Testis (tissue), 3 donors: ENCODE data around the gene SRXN1. TPM values are rescaled to one million over a fixed set of nuclear protein-coding genes. Genes with fewer than 3 reads are reported as not detected.

Experiments
- DNase-seq: peaks from one replicate; pipeline ENCODE4 v3.0.0-alpha.2; 2019
- H3K27ac ChIP-seq, 2 donors: fragments of 200-600 bp; sonication (generic); one replicate each; pipeline ENCODE4 v1.5.1; 2019
- H3K27me3 ChIP-seq: fragments of 200-600 bp; sonication (generic); one replicate; pipeline ENCODE4 v1.5.1; 2019
- H3K36me3 ChIP-seq: fragments of 200-600 bp; sonication (generic); one replicate; pipeline ENCODE4 v1.5.1; 2017; ENCODE audit warnings: low read depth; ENCODE audit errors: missing control alignments
- H3K4me1 ChIP-seq: fragments of 200-600 bp; sonication (generic); one replicate; pipeline ENCODE4 v1.5.1; 2019
- H3K4me3 ChIP-seq, 2 donors: fragments of 200-600 bp; sonication (generic); one replicate each; pipeline ENCODE4 v1.5.1; 2017 to 2019
- H3K9me3 ChIP-seq: fragments of 200-600 bp; sonication (generic); one replicate; pipeline ENCODE4 v1.5.1; 2017
- POLR2A ChIP-seq: fragments of 450-650 bp; IDR thresholded peaks from one replicate; pipeline ENCODE4 v1.6.1; 2017; ENCODE audit warnings: antibody characterized with exemption, mild to moderate bottlenecking, moderate library complexity
- WGBS, 2 donors: methylation state at CpG; one replicate each; pipeline ENCODE4 v1.1.5; 2018; 5-methylcytosine and 5-hydroxymethylcytosine counted together
- intact Hi-C: fragments of 100-400 bp; cut with DNase I; formaldehyde crosslinking; loops from one replicate; pipeline ENCODE4 v1.15.1; 2023; ENCODE audit warnings: low total_unique reads
- polyA plus RNA-seq: library from polyadenylated mRNA; stranded (reverse); fragments of 350-450 nt; fragmentation: Illumina TruSeq; extraction: RNeasy Lipid Tissue Mini Kit (QIAGEN cat#74804); gene quantifications from one replicate; pipeline ENCODE4 v1.2.3, GENCODE V29; 2014; ENCODE audit warnings: low read depth, low replicate concordance; ENCODE audit not compliant: insufficient read depth
- total RNA-seq, 2 donors: library from RNA; depleted of rRNA; stranded (reverse); fragments of >200 nt; gene quantifications; one replicate each; pipeline ENCODE4 v1.2.3, GENCODE V29; 2016
- TF ChIP-seq, protein P1 (sequence below), 3 experiments: fragments of 450-650 bp in 2 of 3; fragments of 200-600 bp in 1 of 3; sonication (generic) in 1 of 3; IDR thresholded peaks; one replicate each; pipeline ENCODE4 v1.5.1; 2016 to 2019; ENCODE audit warnings: antibody characterized with exemption in 3 of 3, mild to moderate bottlenecking in 2 of 3, moderate library complexity in 1 of 3

Gene SRXN1
- total and polyA plus RNA-seq, 3 donors from 2014 or later: 20.6 to 29.8 (median 26.9) TPM

DNA sequence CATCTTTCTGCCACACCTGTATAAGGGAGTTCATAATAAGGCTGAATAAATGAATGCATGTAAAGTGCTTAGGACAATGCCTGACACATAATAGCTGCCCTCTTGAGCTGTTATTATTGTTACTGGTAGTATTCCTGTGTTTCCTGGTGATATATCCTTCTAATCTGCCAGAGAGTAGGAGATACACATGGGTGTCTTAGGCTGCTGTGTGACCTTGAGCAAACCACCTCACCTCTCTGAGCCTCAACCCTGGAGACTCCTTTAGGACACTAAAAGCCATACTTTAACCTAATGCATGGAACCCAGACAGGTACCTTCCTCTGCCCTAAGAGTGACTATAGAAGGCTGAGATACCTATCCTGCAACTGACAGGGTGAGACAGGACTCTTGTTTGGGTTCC lies 15.1 kb upstream of the SRXN1 start:
- H3K27me3 ChIP-seq: no peaks in the 10 kb centered on the region
- intact Hi-C loops: no loop called here
- H3K36me3 ChIP-seq: no peaks in the 10 kb centered on the region
- H3K9me3 ChIP-seq: no peaks in the 10 kb centered on the region
- DNase-seq: no peak
- no peaks in the 10 kb centered on the region for H3K4me1 ChIP-seq
- no peak overlapping the region for H3K27ac ChIP-seq
- no peak overlapping the region for H3K4me3 ChIP-seq
- TF ChIP-seq POLR2A: no peak
- TF ChIP-seq, protein P1, sequence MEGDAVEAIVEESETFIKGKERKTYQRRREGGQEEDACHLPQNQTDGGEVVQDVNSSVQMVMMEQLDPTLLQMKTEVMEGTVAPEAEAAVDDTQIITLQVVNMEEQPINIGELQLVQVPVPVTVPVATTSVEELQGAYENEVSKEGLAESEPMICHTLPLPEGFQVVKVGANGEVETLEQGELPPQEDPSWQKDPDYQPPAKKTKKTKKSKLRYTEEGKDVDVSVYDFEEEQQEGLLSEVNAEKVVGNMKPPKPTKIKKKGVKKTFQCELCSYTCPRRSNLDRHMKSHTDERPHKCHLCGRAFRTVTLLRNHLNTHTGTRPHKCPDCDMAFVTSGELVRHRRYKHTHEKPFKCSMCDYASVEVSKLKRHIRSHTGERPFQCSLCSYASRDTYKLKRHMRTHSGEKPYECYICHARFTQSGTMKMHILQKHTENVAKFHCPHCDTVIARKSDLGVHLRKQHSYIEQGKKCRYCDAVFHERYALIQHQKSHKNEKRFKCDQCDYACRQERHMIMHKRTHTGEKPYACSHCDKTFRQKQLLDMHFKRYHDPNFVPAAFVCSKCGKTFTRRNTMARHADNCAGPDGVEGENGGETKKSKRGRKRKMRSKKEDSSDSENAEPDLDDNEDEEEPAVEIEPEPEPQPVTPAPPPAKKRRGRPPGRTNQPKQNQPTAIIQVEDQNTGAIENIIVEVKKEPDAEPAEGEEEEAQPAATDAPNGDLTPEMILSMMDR (IDR thresholded peaks at IDR 0.05): no peak

DNA sequence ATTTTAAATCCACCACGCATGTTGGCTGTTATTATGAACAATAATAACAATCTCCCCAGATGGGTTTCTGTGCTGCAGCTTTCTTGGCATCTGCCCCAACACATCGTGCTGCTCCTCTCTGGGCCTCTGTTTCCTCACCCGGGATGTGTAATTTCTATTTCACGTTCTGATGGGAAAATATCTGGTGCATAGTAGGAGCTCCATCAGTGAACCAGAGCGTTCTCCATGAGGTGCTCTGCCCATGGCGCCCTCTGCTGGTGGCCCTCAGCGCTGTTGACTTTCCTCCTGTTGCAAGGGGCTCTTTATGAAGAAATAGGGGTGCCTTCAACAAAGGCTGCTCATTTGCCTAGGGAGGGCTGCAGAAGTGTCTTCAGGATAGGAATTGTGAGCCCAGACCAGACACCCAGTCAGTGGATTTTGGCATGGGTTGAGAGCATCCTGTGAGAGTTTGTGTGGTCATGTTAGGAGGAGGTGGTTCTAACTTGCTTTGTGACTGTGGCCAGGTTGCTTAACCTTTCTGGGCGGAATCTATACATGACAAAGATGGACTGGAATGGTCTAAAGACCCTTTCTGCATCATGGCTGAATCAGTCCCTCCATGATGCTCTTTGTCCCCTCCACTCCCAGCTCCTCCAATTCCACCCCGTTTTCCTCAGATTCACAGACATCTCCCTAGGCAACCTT lies 14.5 kb upstream of the SRXN1 start:
- DNase-seq: peak; percentile 74
- Histone ChIP-seq H3K27ac (no peak overlapping the region), H3K4me3 (no peak overlapping the region), H3K9me3 (no peaks in the 10 kb centered on the region), H3K36me3 (no peaks in the 10 kb centered on the region), H3K27me3 (no peaks in the 10 kb centered on the region), H3K4me1 (no peaks in the 10 kb centered on the region)
- intact Hi-C loops: no loop called here
- 35 to 40% methylated on average over 9 of the region's 9 CpGs for WGBS, 2 donors
- TF ChIP-seq, protein P1 (IDR thresholded peaks at IDR 0.05): peak; percentile 52 to 71 (median 56)
- TF ChIP-seq POLR2A: no peak

GRCh38 chr20:666877-667276 lies 13.9 kb upstream of the SRXN1 start:
- H3K27ac ChIP-seq: no peak overlapping the region
- intact Hi-C loops: no loop called here
- peaks cover under 1% of the 10 kb centered on the region for H3K4me1 ChIP-seq
- no peak for DNase-seq
- H3K4me3 ChIP-seq: no peak overlapping the region
- no peaks in the 10 kb centered on the region for H3K36me3 ChIP-seq
- H3K9me3 ChIP-seq: no peaks in the 10 kb centered on the region
- TF ChIP-seq, protein P1 (IDR thresholded peaks at IDR 0.05): no peak
- TF ChIP-seq POLR2A: no peak
- WGBS, 2 donors: 44 to 47% methylated on average over 4 of the region's 4 CpGs
- H3K27me3 ChIP-seq: no peaks in the 10 kb centered on the region

- H3K27me3 ChIP-seq: no peaks in the 10 kb centered on the region
- no peak for TF ChIP-seq POLR2A
- TF ChIP-seq, protein P1 (IDR thresholded peaks at IDR 0.05): no peak
- WGBS, 2 donors: 40 to 47% methylated on average over 5 to 6 of the region's 6 CpGs
- no peak overlapping the region for H3K27ac ChIP-seq
- peaks cover 3% of the 10 kb centered on the region for H3K4me1 ChIP-seq
- no peaks in the 10 kb centered on the region for H3K36me3 ChIP-seq
- H3K4me3 ChIP-seq: no peak overlapping the region
- intact Hi-C loops: no loop called here
- H3K9me3 ChIP-seq: no peaks in the 10 kb centered on the region
- DNase-seq: no peak
Observed at GRCh38 chr20:665276-665675, 12.3 kb upstream of the SRXN1 start.

DNA sequence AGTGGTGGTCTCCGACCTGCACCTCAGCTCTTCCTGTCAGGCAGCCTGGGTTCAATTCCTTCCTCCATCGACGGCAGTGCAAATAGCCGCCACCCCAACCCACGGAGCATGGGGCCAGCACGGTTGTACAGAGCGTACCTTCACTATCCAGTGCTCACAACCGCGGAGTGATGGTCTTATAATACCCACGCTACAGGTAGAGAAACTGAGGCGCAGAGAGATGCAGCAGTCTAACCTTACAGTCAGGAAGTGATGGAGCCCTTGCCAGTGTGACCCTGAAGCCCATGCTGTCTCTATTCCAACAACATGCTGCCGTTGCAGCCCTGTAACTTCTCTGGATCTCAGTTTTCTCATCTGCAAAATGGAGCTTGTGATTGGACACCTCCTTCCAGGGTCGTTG lies 11.6 kb upstream of the SRXN1 start:
- 28 to 36% methylated on average over 5 to 13 of the region's 13 CpGs for WGBS, 2 donors

More for the DNA sequence above, 11.6 kb upstream of the SRXN1 start:
- H3K36me3 ChIP-seq: no peaks in the 10 kb centered on the region
- DNase-seq: no peak
- H3K4me1 ChIP-seq: peaks cover 3% of the 10 kb centered on the region
- TF ChIP-seq, protein P1 (IDR thresholded peaks at IDR 0.05): no peak
- no peak for TF ChIP-seq POLR2A
- no peak overlapping the region for H3K27ac ChIP-seq
- no peaks in the 10 kb centered on the region for H3K9me3 ChIP-seq
- intact Hi-C loops: no loop called here
- peak overlapping the region in 1 of 2 donors; percentile 41 for H3K4me3 ChIP-seq
- H3K27me3 ChIP-seq: no peaks in the 10 kb centered on the region
